ENCODE measurements around the gene NDUFB8. TPM values are rescaled to one million over a fixed set of nuclear protein-coding genes. Genes with fewer than 3 reads are reported as not detected.

Gene NDUFB8
- total and polyA plus RNA-seq, 7 donors = 168 to 383 (median 221) TPM

DNA sequence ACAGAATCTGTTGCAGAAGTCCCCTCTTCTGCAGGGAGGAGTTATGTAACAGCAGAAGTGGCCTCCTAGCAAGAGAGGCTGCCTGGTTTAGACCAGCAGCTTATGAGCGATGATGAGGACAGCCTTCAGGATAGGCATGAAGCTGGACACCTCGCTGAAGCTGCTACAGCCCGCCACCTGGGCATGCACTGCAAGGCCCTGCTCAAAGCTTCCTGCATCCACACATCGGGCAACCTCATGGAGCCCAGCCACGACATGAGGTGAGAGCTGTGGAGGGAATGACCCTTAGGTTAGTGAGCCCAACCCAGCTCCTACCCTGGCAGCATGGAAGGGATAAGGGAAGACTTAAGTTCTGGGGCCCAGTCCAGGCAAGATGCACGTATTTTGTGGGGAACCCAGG is 42.1 kb downstream of the NDUFB8 start:
- Histone ChIP-seq H3K27ac (no peak overlapping the region), H3K27me3 (ENCODE audit: insufficient read depth in 3 of 3, low read length in 2 of 3) (no peaks in the 10 kb centered on the region), H3K9me3 (no peaks in the 10 kb centered on the region), H3K4me1 (peaks cover 4% of the 10 kb centered on the region), H3K36me3 (ENCODE audit: insufficient read depth in 1 of 2, low read depth in 1 of 2) (peaks cover 0 to 59% of the 10 kb centered on the region in 2 donors), H3K4me3 (no peak overlapping the region)
- no peak for ATAC-seq
- 92 to 94% (median 92%) methylated on average over 6 of the region's 6 CpGs for WGBS, 3 donors
- TF ChIP-seq, protein P1, sequence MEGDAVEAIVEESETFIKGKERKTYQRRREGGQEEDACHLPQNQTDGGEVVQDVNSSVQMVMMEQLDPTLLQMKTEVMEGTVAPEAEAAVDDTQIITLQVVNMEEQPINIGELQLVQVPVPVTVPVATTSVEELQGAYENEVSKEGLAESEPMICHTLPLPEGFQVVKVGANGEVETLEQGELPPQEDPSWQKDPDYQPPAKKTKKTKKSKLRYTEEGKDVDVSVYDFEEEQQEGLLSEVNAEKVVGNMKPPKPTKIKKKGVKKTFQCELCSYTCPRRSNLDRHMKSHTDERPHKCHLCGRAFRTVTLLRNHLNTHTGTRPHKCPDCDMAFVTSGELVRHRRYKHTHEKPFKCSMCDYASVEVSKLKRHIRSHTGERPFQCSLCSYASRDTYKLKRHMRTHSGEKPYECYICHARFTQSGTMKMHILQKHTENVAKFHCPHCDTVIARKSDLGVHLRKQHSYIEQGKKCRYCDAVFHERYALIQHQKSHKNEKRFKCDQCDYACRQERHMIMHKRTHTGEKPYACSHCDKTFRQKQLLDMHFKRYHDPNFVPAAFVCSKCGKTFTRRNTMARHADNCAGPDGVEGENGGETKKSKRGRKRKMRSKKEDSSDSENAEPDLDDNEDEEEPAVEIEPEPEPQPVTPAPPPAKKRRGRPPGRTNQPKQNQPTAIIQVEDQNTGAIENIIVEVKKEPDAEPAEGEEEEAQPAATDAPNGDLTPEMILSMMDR (IDR thresholded peaks at IDR 0.05) = no peak
- intact Hi-C loops (cut with DNase I) = no loop called here
- no peak for DNase-seq

GRCh38 chr10:100485801-100486495 is 43.7 kb downstream of the NDUFB8 start:
- peaks cover 0 to under 1% (median 0%) of the 10 kb centered on the region in 3 donors for H3K27me3 ChIP-seq (ENCODE audit: insufficient read depth in 3 of 3, low read length in 2 of 3)
- H3K27ac ChIP-seq = no peak overlapping the region
- TF ChIP-seq, protein P1 (IDR thresholded peaks at IDR 0.05) = no peak
- H3K4me1 ChIP-seq = peaks cover 12% of the 10 kb centered on the region
- H3K4me3 ChIP-seq = no peak overlapping the region
- ATAC-seq = no peak
- WGBS, 3 donors = 85 to 87% (median 87%) methylated on average over 10 of the region's 10 CpGs
- DNase-seq = no peak
- no peaks in the 10 kb centered on the region for H3K9me3 ChIP-seq
- intact Hi-C loops (cut with DNase I) = no loop called here
- peaks cover 0 to 48% of the 10 kb centered on the region in 2 donors for H3K36me3 ChIP-seq (ENCODE audit: insufficient read depth in 1 of 2, low read depth in 1 of 2)

GRCh38 chr10:100485366-100485765 is 44.3 kb downstream of the NDUFB8 start:
- intact Hi-C loops (cut with DNase I) = no loop called here
- DNase-seq (no peak), ATAC-seq (no peak)
- Histone ChIP-seq H3K27ac (no peak overlapping the region), H3K9me3 (no peaks in the 10 kb centered on the region), H3K4me3 (no peak overlapping the region), H3K27me3 (ENCODE audit: insufficient read depth in 3 of 3, low read length in 2 of 3) (peaks cover 0 to 6% (median 0%) of the 10 kb centered on the region in 3 donors), H3K36me3 (ENCODE audit: insufficient read depth in 1 of 2, low read depth in 1 of 2) (peaks cover 0 to 42% of the 10 kb centered on the region in 2 donors), H3K4me1 (peaks cover 12% of the 10 kb centered on the region)
- 70 to 73% (median 71%) methylated on average over 8 of the region's 8 CpGs for WGBS, 3 donors
- TF ChIP-seq, protein P1 (IDR thresholded peaks at IDR 0.05) = no peak

GRCh38 chr10:100483876-100484666 is 45.6 kb downstream of the NDUFB8 start:
- DNase-seq = no peak
- Histone ChIP-seq H3K4me1 (peaks cover 12% of the 10 kb centered on the region), H3K36me3 (ENCODE audit: insufficient read depth in 1 of 2, low read depth in 1 of 2) (peaks cover 0 to 29% of the 10 kb centered on the region in 2 donors), H3K9me3 (no peaks in the 10 kb centered on the region), H3K27me3 (ENCODE audit: insufficient read depth in 3 of 3, low read length in 2 of 3) (peaks cover 0 to 19% (median 0%) of the 10 kb centered on the region in 3 donors), H3K27ac (no peak overlapping the region), H3K4me3 (no peak overlapping the region)
- intact Hi-C loops (cut with DNase I) = loop anchor here in 1 of 2 donors (5.0 kb wide), 1 partner anchor 33 kb away; the partner anchor contains the start of gene SEC31B
- no peak for ATAC-seq
- 87 to 92% (median 87%) methylated on average over 5 of the region's 5 CpGs for WGBS, 3 donors
- TF ChIP-seq, protein P1 (IDR thresholded peaks at IDR 0.05) = no peak
